GM19023 (cell line): ENCODE results near the gene SERAC1.

ENCODE experiments used
- ATAC-seq: cut with Tn5 transposase; IDR thresholded peaks from one replicate; pipeline ENCODE4 v1.9.1; 2021; ENCODE audit warnings: mild to moderate bottlenecking, moderate library complexity; ENCODE audit not compliant: unreplicated experiment

The SERAC1 gene

DNA sequence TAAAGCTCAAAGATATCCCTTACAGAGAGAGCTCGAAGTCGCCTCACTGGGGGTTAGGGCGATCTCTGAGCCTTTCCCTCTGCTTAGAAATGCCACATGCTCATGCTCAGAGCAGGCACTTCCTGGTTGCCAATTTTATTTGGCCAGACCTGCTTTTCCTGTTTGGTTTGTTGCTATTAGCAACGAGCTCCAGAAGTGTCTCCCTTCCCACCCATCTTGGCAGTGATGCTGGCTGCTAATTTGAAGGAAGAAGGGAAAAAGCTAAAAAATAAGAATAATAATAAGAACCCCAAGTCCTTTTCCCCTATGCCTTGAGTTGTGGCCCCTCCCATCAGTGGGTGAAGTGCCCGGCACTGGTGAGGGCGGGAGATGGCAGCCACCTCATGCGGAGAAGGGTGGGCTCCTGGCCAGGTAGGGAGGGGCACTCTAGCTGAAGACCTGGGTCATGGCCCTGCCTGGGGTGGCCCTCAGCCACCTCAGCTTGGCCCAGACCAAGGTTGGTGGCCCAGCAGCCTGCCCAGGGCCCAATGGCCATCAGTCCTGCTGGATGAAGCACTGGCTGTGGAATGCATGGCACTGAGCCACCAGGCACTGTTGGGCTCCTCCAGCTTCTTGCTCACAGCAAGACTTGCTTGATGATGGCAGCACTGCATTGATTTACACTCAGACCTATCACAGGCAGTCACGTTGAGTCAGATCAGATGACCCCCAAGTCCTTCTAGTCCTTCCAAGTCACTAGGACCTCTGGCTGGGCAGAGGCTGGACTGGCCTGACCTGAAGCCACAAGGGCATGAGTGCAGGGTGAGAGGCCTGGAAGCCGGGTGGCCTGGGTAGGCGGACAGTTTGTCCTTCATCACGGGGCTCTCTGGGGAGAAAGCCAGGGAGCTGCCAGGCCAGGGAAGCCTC, 107.4 kb downstream of the SERAC1 start:
- no peak for ATAC-seq
